CMK (cell line): ENCODE measurements around the gene RBBP5.

ENCODE experiments used
- DNase-seq: peaks from one replicate; pipeline ENCODE4 v3.0.0-alpha.2; 2010; ENCODE audit warnings: low read depth

RBBP5 gene

DNA sequence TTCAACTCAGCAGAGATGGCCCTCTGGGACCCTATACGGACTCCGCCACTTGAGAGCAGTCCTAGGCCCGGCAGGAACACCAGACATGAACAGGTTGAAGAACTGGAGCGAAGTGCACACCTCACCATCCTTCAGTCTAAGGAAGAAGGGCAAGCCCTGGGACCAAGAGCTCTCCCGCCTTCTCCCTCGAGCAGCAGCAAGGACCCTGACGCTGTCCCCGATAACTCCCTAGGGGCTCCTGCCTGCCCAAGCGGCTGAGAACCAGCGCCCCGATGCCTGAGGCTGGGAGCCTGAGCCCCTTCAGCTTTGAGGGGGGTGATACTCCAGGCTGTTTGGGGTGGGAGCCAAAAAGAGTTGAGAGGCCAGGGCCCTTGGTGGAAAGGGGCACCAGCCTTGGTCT, 47.7 kb downstream of the RBBP5 start:
- no peak for DNase-seq

DNA sequence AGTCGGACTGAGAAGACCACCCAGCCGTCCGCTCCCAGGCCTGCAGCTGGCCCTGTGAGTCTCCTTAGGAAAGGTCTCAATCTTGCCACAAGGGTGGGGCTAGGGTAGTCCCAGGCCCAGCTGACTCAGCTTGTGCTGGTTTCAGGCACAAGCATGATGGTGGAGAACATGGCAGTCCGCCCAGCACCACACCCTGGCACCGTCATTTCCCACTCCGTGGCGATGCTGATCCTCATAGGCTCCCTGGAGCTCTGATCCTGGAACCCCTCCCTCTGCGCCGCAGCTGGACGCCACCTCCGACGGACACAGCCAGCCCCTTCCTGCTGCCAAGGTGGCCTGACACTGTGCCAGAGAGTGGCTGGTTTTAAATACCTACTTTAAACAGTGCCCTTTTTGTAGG, 48.3 kb downstream of the RBBP5 start:
- DNase-seq = no peak

DNA sequence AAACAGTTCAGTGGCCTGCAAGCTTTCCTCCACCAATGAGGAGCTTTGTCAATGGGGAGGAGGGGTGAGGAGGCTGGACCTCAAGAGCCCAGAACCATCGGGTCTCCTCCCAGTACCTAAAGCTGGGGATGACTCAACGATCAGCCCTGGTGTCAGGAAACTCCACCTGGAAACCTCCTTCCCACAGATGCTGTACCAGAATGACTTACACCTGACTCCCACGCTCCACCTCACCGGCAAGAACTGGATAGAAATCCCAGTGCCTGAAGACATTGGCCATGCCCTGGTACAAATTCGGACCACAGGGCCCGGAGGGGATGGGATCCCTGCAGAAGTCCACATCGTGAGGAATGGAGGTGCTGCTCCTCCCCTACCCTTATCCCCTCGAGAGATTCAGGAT, 48.9 kb downstream of the RBBP5 start:
- DNase-seq = no peak

DNA sequence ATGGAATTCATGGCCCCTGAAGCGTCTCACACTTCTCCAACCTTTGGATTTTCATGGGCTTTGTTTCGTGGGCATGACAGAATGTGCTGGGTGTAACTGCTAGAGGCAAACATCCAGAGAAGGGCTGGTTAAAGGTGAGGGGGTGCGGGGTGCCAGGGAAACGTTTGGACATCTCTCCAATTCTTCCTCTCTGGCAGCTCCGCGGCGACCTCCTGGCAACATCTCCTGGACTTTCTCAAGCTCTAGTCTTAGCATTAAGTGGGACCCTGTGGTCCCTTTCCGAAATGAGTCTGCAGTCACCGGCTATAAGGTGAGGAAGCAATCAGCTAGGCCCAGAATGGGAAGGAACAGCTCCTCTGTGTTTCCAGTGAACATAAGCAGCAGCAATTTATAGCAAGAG, 49.5 kb downstream of the RBBP5 start:
- no peak for DNase-seq

DNA sequence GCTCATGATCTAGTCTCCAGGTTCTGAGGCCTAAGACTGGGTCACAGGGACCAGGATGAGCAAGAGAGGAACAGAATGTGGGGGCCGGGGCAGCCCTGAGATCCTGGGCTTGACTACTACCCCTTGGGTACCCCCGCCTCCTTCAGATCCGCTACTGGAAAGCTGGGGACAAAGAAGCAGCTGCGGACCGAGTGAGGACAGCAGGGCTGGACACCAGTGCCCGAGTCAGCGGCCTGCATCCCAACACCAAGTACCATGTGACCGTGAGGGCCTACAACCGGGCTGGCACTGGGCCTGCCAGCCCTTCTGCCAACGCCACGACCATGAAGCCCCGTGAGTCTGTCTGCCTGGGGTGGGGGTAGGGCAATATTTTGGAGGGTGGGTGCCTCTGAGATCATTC, 50.0 kb downstream of the RBBP5 start:
- DNase-seq = no peak

DNA sequence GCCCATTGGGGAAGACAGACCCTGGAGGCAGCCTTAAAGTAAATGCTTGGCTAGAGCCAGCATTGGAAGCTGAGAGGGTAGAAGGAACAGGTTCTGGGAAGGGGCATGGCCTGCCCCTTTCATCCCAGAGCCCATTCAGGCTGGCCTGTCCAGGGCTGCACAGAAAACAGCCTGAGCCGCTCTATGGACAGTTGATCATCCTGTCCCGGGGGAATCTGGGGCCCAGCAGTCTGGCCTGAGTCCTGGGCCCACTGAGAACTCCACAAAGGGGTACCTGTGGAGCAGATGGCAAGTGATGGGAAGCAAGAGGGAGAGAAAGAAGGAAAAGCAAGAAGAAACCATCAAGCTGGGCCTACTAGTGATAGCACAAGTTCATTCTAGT, 50.8 kb downstream of the RBBP5 start:
- DNase-seq = no peak

DNA sequence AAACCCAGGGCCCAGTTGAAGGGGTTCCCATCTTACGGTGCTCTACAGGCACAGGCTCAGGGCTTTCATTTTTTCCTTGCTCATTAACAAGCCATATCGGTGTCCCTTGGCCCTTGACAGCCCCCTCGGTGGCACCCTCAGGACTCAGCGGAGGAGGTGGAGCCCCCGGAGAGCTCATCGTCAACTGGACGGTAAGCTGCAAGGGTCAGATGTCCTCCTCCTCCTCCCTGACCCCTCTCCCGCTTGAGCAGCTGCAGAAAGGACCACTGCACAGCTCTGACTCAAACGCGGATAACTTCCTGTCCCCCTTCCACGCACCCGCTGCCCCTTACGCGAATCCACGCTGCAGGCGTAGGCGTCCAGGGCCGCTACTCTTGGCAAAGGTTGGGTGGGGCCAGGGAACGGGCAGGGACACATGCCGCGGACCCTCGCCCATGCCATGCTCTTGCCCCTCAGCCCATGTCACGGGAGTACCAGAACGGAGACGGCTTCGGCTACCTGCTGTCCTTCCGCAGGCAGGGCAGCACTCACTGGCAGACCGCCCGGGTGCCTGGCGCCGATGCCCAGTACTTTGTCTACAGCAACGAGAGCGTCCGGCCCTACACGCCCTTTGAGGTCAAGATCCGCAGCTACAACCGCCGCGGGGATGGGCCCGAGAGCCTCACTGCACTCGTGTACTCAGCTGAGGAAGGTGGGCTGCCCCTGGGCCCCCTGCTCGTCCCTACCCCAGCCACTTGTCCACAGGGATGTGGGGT, 52.2 kb downstream of the RBBP5 start:
- DNase-seq = no peak

DNA sequence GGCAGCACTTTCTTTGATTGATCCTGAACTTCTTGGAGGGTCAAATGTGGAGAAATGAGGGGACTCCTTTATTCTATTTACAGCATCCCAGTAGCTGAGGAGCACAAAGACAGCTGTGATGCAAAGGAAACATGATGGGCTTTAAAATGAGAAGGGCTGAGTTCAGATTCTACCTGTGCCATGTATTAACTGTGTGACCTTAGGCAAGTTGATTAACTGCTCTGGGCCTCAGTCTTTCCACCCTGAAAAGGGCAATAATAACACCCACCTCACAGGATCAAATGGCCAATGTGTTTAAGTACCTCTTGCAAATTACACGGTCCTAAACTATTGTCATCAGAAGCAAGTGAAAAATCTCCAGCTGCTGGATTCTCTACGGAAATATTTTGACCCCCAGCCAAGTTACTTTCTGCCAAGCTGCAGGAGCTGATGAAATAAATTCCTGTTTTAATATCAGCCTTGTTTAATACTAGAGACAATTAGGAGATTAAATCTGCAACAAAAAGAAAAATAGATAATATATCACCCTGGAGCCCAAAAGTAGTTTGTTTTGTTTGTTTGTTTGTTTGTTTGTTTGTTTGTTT, 53.2 kb downstream of the RBBP5 start:
- no peak for DNase-seq

DNA sequence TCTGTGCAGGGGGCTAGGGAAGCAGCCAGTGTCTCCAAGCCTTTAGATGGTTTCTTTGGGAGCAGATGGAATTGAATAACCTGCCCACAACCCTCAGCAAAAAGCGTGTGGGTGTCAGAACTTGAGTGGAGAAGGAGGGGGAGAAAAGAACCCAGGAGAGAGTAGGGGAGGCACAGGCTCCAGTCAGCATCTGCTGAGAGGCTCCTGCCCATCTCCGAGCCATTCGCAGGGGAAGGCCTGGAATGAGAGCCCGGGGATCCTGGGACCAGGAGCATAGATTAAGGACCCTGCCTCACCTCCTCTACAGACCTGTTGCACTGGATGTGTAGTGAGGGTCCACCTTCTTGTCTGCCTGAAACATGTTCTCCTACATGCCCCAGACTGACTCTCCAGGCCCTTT, 53.8 kb downstream of the RBBP5 start:
- DNase-seq = no peak

DNA sequence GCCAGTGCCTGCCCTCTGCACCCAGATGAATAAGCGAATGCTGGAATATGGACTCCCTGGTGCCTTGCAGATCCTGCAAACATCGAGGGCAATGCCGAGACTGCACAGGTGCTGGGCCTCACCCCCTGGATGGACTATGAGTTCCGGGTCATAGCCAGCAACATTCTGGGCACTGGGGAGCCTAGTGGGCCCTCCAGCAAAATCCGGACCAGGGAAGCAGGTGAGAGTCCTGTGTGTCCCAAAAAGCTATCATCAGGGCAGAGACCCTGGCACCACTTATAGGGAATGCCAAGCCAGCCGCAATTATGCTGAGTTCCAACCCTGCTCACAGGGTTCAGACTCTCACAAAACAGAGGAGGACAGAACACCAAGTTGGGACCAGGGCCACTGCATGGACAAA, 54.7 kb downstream of the RBBP5 start:
- DNase-seq = no peak

DNA sequence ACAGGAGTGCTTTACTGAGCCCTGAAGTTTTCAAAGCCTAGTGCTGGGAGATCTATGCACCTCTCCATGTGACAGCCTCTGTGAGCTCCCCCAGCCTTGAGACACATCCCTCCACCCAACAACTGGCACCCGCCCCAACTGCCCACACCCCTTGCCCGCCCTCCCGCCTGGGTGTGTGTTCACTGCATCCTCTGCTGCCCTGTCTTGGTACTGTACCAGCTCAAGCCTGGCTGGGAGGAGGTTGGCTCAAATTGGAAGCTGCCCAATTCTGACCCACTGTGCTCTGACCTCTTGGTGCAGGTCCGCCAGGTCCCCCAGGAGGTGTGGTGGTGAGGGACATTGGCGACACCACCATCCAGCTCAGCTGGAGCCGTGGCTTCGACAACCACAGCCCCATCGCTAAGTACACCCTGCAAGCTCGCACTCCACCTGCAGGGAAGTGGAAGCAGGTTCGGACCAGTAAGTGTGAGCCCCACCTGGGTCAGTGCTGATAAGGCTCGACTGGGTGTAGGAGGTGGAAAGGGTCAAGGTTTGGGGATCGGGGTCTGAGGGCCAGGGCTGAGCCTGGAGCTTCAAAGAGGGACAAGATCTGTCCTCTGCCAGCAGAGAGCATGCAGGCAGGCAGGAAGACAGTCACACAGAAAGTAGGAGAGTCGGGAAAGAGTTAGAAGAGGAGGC, 55.5 kb downstream of the RBBP5 start:
- no peak for DNase-seq

DNA sequence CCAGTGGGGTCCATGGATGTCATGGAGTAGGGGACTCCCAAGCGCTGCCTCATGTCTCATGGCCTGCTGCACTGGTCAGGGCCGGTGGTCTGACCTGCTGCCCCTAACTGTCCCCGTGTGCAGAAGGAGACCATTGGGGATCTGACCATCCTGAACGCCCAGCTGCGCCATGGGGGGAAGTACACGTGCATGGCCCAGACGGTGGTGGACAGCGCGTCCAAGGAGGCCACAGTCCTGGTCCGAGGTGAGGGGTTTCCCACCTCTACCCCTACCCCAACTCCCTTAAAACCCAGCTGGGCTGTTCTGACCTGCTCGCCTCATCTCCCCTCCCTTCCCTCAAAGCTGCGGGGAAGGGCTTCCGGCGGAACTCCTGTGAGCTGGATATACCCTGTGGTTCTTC, 56.1 kb downstream of the RBBP5 start:
- DNase-seq = no peak

DNA sequence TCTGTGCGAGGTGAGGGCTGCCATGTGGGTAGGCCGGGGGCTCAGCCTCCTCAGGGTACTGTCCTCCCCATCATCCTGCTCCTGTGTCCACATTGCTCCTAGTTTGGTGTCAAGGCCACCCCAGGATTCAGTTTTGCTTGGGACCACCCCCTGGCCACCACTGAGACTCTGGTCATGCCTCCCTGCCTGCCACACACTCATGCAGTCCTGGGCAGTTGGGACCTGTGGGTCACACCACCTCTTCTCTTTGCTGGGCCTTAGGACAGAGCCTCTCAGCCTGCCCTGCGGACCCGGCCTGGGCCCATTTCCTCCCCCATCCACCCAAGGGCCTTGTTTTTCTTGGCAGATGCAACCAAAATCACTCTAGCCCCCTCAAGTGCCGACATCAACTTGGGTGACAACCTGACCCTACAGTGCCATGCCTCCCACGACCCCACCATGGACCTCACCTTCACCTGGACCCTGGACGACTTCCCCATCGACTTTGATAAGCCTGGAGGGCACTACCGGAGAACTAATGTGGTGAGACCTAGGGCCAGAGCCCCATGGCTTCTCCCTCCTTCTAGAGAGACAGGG, 56.9 kb downstream of the RBBP5 start:
- DNase-seq = no peak

DNA sequence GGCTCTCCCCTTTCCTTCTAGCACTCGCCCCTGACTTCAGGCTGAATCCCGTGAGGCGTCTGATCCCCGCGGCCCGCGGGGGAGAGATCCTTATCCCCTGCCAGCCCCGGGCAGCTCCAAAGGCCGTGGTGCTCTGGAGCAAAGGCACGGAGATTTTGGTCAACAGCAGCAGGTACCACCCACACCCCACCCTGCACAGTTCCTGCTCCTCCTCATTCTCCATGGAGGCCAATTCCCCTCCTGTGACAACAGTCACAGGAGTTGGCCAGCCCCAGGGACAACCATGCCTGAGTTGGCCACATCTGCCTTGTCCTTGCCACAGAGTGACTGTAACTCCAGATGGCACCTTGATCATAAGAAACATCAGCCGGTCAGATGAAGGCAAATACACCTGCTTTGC, 57.5 kb downstream of the RBBP5 start:
- DNase-seq = no peak

DNA sequence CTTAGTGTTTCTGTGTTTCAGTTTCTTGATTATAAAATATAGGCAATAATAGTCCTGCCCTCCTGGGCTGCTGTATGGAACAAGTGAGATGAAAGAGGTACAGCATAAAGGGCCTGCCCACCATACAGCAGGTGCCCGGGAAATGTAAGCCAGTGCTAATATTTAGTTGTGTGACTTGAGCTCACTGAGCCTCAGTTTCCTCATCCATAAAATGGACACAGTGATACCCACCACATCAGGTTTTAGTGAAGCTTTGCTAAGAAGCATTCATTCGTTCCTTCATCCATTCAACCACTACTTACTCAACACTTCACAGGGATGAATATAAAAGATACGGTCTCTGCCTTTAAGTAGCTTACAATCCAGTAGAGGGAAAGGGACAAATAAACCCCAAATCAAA, 58.9 kb downstream of the RBBP5 start:
- no peak for DNase-seq

DNA sequence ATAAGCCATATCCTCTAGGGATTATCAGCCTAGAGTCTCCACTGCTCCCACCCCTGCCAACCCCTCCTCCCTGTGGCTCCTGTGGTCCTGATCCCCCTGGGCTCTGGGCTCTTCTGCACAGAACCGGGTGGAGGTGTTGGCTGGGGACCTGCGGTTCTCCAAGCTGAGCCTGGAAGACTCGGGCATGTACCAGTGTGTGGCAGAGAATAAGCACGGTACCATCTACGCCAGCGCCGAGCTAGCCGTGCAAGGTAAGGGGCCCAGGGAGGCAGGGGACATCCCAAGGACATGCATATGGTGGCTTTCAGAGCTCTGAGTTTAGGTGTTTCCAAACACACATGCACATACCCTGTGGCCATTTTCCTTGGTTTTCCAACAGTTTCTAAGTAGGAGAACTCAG, 59.5 kb downstream of the RBBP5 start:
- no peak for DNase-seq

DNA sequence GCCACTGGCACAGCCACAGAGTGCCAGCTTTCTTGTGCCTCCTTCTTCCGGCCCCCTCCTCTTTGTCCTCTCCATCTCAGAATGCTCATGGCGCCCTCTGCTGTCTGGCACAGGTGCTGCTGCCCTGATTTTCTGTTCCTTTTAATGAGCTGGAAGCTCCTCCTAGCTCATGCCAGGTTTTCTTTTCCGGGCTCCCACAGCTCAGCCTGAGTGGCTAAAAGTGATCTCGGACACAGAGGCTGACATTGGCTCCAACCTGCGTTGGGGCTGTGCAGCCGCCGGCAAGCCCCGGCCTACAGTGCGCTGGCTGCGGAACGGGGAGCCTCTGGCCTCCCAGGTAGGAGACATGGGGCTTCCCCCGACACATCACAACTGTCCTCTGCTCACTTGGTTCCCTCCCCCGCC, 60.1 kb downstream of the RBBP5 start:
- peak; percentile 42 for DNase-seq

DNA sequence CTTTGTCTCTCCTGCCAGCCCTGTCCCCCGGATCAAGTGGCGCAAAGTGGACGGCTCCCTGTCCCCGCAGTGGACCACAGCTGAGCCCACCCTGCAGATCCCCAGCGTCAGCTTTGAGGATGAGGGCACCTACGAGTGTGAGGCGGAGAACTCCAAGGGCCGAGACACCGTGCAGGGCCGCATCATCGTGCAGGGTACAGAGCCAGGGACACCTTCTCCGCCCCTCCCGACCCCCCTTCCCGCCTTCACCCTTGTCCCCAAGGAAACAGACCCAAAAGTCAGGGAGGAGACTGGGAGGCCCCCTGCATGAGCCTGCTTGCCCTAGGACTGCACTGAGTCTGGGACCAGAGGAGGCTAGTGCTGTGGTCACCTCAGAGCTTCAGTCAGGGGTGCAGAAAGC, 60.6 kb downstream of the RBBP5 start:
- no peak for DNase-seq

DNA sequence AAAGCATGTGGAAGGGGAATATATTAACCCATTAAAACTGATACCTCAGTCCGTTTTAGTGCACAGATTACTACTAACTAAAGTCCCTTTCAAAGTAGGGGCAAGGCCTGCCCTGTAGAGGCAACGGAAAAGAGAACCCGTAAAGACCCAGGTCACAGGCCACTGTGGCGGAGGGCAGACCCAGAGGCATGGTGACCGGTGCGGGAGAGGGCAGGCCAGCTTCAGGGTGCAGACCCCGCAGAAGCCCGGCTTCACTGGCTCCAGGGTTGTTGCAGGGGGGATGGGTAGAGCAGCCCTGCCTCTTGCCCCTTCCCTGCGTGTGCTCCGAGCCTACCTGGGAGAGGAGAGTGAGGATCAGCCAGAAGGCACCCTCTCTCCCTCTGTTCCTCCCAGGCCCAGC, 61.0 kb downstream of the RBBP5 start:
- DNase-seq = no peak

DNA sequence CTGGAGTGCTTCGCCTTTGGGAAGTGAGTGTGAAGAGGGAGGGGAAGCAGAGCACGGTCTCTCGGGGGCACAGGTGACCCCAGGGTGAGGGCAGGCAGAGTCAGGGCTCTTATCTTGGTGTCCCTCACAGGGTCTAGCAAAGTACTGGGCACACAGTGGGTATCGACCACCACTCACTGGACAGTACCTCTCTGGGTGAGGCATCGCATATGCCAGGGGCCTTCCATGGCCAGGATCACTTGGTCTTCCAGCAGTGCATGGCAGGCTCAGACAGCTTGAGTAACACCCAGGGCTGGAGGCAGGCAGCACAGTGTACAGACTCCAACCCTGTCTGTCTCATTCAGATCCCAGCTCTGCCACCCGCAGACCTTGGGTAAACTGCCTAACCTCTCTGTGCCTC, 62.1 kb downstream of the RBBP5 start:
- DNase-seq = no peak

DNA sequence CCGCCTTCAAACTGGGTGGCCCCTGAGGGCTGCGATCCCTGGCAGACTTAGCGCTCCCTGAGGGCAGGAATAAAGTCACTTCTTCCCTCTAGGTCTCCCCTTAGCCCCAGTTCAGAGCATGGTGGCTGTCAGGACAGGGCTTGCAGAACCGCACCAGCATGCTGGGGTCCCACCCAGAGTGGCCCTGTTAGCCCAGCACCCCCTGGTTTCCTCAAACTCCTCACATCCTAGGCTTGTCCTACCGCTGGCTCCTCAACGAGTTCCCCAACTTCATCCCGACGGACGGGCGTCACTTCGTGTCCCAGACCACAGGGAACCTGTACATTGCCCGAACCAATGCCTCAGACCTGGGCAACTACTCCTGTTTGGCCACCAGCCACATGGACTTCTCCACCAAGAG, 62.9 kb downstream of the RBBP5 start:
- DNase-seq = no peak

DNA sequence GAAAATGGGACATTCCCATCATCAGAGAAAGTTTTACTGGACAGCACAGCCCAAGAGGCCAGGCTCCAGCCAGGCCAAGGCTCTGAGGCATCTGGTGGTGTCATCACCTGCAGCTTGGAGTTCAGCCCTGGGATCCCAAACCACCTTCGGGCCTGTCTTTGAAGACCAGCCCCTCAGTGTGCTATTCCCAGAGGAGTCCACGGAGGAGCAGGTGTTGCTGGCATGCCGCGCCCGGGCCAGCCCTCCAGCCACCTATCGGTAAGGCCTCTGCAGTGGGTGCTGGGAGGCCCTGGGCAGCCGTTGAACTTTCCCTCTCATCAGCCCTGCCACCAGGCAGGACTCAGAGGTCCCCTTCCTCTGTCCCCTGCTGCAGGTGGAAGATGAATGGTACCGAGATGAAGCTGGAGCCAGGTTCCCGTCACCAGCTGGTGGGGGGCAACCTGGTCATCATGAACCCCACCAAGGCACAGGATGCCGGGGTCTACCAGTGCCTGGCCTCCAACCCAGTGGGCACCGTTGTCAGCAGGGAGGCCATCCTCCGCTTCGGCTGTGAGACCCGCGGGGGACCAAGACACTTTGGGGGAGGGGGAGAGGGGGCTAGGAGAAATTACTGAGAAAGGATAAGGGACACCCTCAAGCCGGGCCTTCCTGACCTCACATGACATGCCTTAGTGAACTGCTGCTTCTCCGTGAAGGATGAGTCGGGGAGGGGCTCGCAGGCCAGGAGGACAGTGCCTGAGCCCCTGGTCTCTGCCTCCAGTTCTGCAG, 63.8 kb downstream of the RBBP5 start:
- DNase-seq = no peak
